Keratinocyte (primary cell): ENCODE measurements around the gene MYLK4. TPM values are rescaled to one million over a fixed set of nuclear protein-coding genes. Genes with fewer than 3 reads are reported as not detected.

Experiments
- DNase-seq: peaks from one replicate; pipeline ENCODE4 v3.0.0-alpha.2; 2011; ENCODE audit warnings: low read depth, missing footprints, low spot score
- FAIRE-seq: peaks from 2 replicates; lab custom pipeline; 2011; peaks lifted over from hg19 to GRCh38; lab: Jason Lieb, UNC
- H2AFZ ChIP-seq: 2 replicates; pipeline ENCODE4 v1.6.0; 2012; ENCODE audit warnings: low read length, control low read depth, inconsistent platforms; ENCODE audit not compliant: control insufficient read depth
- H3K27ac ChIP-seq: 2 replicates; pipeline ENCODE4 v1.5.1; 2011; ENCODE audit warnings: low read length; ENCODE audit not compliant: control insufficient read depth, insufficient read depth
- H3K27me3 ChIP-seq: 3 replicates; pipeline ENCODE4 v1.6.0; 2011; ENCODE audit warnings: low read length; ENCODE audit not compliant: control insufficient read depth, insufficient read depth; ENCODE audit errors: extremely low read depth
- H3K36me3 ChIP-seq, 2 experiments: 2 replicates in 1 of 2; 3 replicates in 1 of 2; pipeline ENCODE4 v1.5.1; 2011; ENCODE audit warnings: low read length in 2 of 2, mild to moderate bottlenecking in 1 of 2; ENCODE audit not compliant: control insufficient read depth in 2 of 2, insufficient read depth in 2 of 2; ENCODE audit errors: extremely low read depth in 1 of 2
- H3K4me1 ChIP-seq: 3 replicates; pipeline ENCODE4 v1.5.1; 2011; ENCODE audit warnings: low read length; ENCODE audit not compliant: control insufficient read depth, insufficient read depth; ENCODE audit errors: extremely low read depth
- H3K4me2 ChIP-seq: 3 replicates; pipeline ENCODE4 v1.6.0; 2011; ENCODE audit warnings: low read depth, low read length; ENCODE audit not compliant: control insufficient read depth, insufficient read depth; ENCODE audit errors: extremely low read depth
- H3K4me3 ChIP-seq, 3 experiments: fragments of 200-600 bp in 1 of 3; sonication (generic) in 1 of 3; 2 replicates in 2 of 3; 3 replicates in 1 of 3; pipeline ENCODE4 v1.5.1; 2011 to 2016; ENCODE audit warnings: low read length in 3 of 3, mild to moderate bottlenecking in 3 of 3, control low read depth in 2 of 3, inconsistent platforms in 1 of 3, low read depth in 1 of 3, mixed read lengths in 1 of 3, mixed run types in 1 of 3, moderate library complexity in 1 of 3; ENCODE audit not compliant: control insufficient read depth in 2 of 3, insufficient read depth in 2 of 3; ENCODE audit errors: extremely low read depth in 1 of 3
- H3K79me2 ChIP-seq: 2 replicates; pipeline ENCODE4 v1.6.0; 2012; ENCODE audit warnings: low read length; ENCODE audit not compliant: control insufficient read depth, insufficient read depth
- H3K9ac ChIP-seq: 3 replicates; pipeline ENCODE4 v1.6.0; 2011; ENCODE audit warnings: low read length; ENCODE audit not compliant: control insufficient read depth, insufficient read depth; ENCODE audit errors: extremely low read depth
- H3K9me1 ChIP-seq: 3 replicates; pipeline ENCODE4 v1.6.0; 2011; ENCODE audit warnings: low read length; ENCODE audit not compliant: control insufficient read depth, insufficient read depth; ENCODE audit errors: extremely low read depth
- H3K9me3 ChIP-seq: 2 replicates; pipeline ENCODE4 v1.5.1; 2012; ENCODE audit warnings: low read depth, low read length; ENCODE audit not compliant: control insufficient read depth
- H4K20me1 ChIP-seq: 3 replicates; pipeline ENCODE4 v1.6.0; 2011; ENCODE audit warnings: low read length; ENCODE audit not compliant: control insufficient read depth, insufficient read depth; ENCODE audit errors: extremely low read depth
- CTCF ChIP-seq, 3 experiments: IDR thresholded peaks in 1 of 3; conservative IDR thresholded peaks in 1 of 3; optimal IDR thresholded peaks in 1 of 3; 2 replicates in 2 of 3; 3 replicates in 1 of 3; pipeline versions ENCODE3 to v1.5.1; 2011; ENCODE audit warnings: low read length in 3 of 3, mild to moderate bottlenecking in 3 of 3, moderate library complexity in 2 of 3, control low read depth in 1 of 3, inconsistent platforms in 1 of 3; ENCODE audit not compliant: insufficient read depth in 2 of 3; ENCODE audit errors: extremely low read depth in 1 of 3
- EZH2 ChIP-seq: IDR thresholded peaks from one replicate; pipeline ENCODE4 v1.6.1; 2012; ENCODE audit warnings: inconsistent platforms, mild to moderate bottlenecking, low read length, moderate library complexity
- dilution Hi-C: fragments of 300-500 bp; cut with MboI; formaldehyde crosslinking; loops from one replicate; pipeline ENCODE4 v1.7.0; 2020; ENCODE audit warnings: low sequenced_read_pairs; ENCODE audit not compliant: extremely low pct_ligation_motif_present
- polyA plus RNA-seq, 5 experiments: library from polyadenylated mRNA; depleted of rRNA in 3 of 5; stranded (reverse) in 3 of 5; stranded (forward) in 1 of 5; unstranded in 1 of 5; fragments of >200 nt; gene quantifications; 1 replicate in 1 of 5; 2 replicates in 3 of 5; 3 replicates in 1 of 5; pipeline versions ENCODE4 v1.2.1 to v1.2.3, GENCODE V29; 2011 to 2012; ENCODE audit warnings: missing spikeins in 2 of 5, low read depth in 1 of 5, low replicate concordance in 1 of 5

Gene MYLK4
- polyA plus RNA-seq, 1 donor (not counting 4 experiments of a cell fraction or from before 2014, with no cell fraction given), result 0.31 TPM

- H3K27me3 ChIP-seq, result peaks cover 12% of the 10 kb centered on the region
- no peak overlapping the region for H2AFZ ChIP-seq
- TF ChIP-seq CTCF (optimal IDR thresholded peaks at IDR 0.05 in 1 of 3, IDR thresholded peaks at IDR 0.05 in 1 of 3, conservative IDR thresholded peaks at IDR 0.05 in 1 of 3; ENCODE audit: extremely low read depth in 1 of 3, insufficient read depth in 2 of 3, low read length in 3 of 3), result no peak
- no peak for TF ChIP-seq EZH2
- H4K20me1 ChIP-seq, result no peaks in the 10 kb centered on the region
- FAIRE-seq, result no peak
- no peak overlapping the region for H3K27ac ChIP-seq
- no peaks in the 10 kb centered on the region for H3K9me1 ChIP-seq
- H3K9me3 ChIP-seq, result no peaks in the 10 kb centered on the region
- no peak overlapping the region for H3K4me3 ChIP-seq
- H3K36me3 ChIP-seq, result no peaks in the 10 kb centered on the region
- H3K79me2 ChIP-seq, result no peaks in the 10 kb centered on the region
- no peak for DNase-seq
- dilution Hi-C loops, result no loop called here
- H3K9ac ChIP-seq, result no peak overlapping the region
- no peaks in the 10 kb centered on the region for H3K4me1 ChIP-seq
- no peak overlapping the region for H3K4me2 ChIP-seq
These were observed 131.1 kb downstream of the MYLK4 start for GRCh38 chr6:2619651-2620050.

- no peak overlapping the region for H3K9ac ChIP-seq
- DNase-seq (no peak), FAIRE-seq (no peak)
- H3K27me3 ChIP-seq, result peaks cover 12% of the 10 kb centered on the region
- dilution Hi-C loops, result no loop called here
- H3K4me1 ChIP-seq, result no peaks in the 10 kb centered on the region
- H3K36me3 ChIP-seq, result no peaks in the 10 kb centered on the region
- H3K4me3 ChIP-seq, result no peak overlapping the region
- H3K9me3 ChIP-seq, result no peaks in the 10 kb centered on the region
- H3K4me2 ChIP-seq, result no peak overlapping the region
- TF ChIP-seq CTCF (optimal IDR thresholded peaks at IDR 0.05 in 1 of 3, IDR thresholded peaks at IDR 0.05 in 1 of 3, conservative IDR thresholded peaks at IDR 0.05 in 1 of 3; ENCODE audit: extremely low read depth in 1 of 3, insufficient read depth in 2 of 3, low read length in 3 of 3), result no peak
- no peak for TF ChIP-seq EZH2
- no peaks in the 10 kb centered on the region for H3K9me1 ChIP-seq
- no peak overlapping the region for H2AFZ ChIP-seq
- no peaks in the 10 kb centered on the region for H4K20me1 ChIP-seq
- no peaks in the 10 kb centered on the region for H3K79me2 ChIP-seq
- H3K27ac ChIP-seq, result no peak overlapping the region
These were observed 133.0 kb downstream of the MYLK4 start for GRCh38 chr6:2617729-2618128.
